OCI-LY7 (cell line): ENCODE data around the gene RNF223. TPM values are rescaled to one million over a fixed set of nuclear protein-coding genes. Genes with fewer than 3 reads are reported as not detected.

ENCODE experiments used
- BruUV-seq: library from RNA; stranded (reverse); fragments of 400-500 nt; replicated peaks from 2 replicates; lab custom pipeline; 2021; lab: Mats Ljungman, UMichigan
- CTCF ChIA-PET: fragments of 300-600 bp; sonication (Branson Sonifier 250); formaldehyde crosslinking; loops from one replicate; lab custom pipeline; 2022; ENCODE audit warnings: antibody characterized with exemption; ENCODE audit not compliant: unreplicated experiment; lab: Charles Lee
- POLR2A ChIA-PET: fragments of 300-600 bp; sonication (Branson Sonifier 250); formaldehyde crosslinking; loops from one replicate; lab custom pipeline; 2022; ENCODE audit warnings: antibody characterized with exemption; lab: Charles Lee
- DNase-seq: peaks from one replicate; pipeline ENCODE4 v3.0.0-alpha.2; 2015; ENCODE audit warnings: low spot score
- H2AFZ ChIP-seq: fragments of 200-600 bp; sonication (generic), shearing (Covaris generic); 2 replicates; pipeline ENCODE4 v1.6.1; 2014; ENCODE audit warnings: mild to moderate bottlenecking, antibody characterized with exemption, low read length, moderate library complexity
- H3K27ac ChIP-seq: fragments of 200-600 bp; sonication (generic); 2 replicates; pipeline ENCODE4 v1.5.1; 2014; ENCODE audit warnings: mixed run types, low read depth, mild to moderate bottlenecking, moderate library complexity, low read length, inconsistent platforms; ENCODE audit not compliant: poor library complexity, severe bottlenecking
- H3K36me3 ChIP-seq: fragments of 200-600 bp; sonication (generic); 2 replicates; pipeline ENCODE4 v1.6.1; 2014; ENCODE audit warnings: mild to moderate bottlenecking, antibody characterized with exemption, low read length, moderate library complexity, mixed read lengths; ENCODE audit not compliant: insufficient read depth
- H3K4me1 ChIP-seq: fragments of 200-600 bp; sonication (generic); 2 replicates; pipeline ENCODE4 v1.5.1; 2014; ENCODE audit warnings: mild to moderate bottlenecking, low read length; ENCODE audit not compliant: insufficient read depth, poor library complexity, severe bottlenecking
- H3K4me2 ChIP-seq: fragments of 200-600 bp; sonication (generic); 2 replicates; pipeline ENCODE4 v1.6.1; 2014; ENCODE audit warnings: mild to moderate bottlenecking, low read length
- H3K4me3 ChIP-seq: fragments of 200-600 bp; sonication (generic); 2 replicates; pipeline ENCODE4 v1.5.1; 2014; ENCODE audit warnings: mild to moderate bottlenecking, low read depth, low read length; ENCODE audit not compliant: poor library complexity, severe bottlenecking
- H3K79me2 ChIP-seq: fragments of 200-600 bp; sonication (generic); 2 replicates; pipeline ENCODE4 v1.6.1; 2016; ENCODE audit warnings: low read depth, mild to moderate bottlenecking, low read length, moderate library complexity, mixed read lengths; ENCODE audit not compliant: insufficient read depth
- H3K9me2 ChIP-seq: fragments of 200-600 bp; sonication (generic); 2 replicates; pipeline ENCODE4 v1.6.1; 2016; ENCODE audit warnings: mild to moderate bottlenecking, low read length, mixed read lengths; ENCODE audit not compliant: insufficient read depth
- H3K9me3 ChIP-seq: fragments of 200-600 bp; sonication (generic); 2 replicates; pipeline ENCODE4 v1.6.1; 2014; ENCODE audit warnings: mild to moderate bottlenecking, mixed run types, low read length, mixed read lengths
- H4K20me1 ChIP-seq: fragments of 200-600 bp; sonication (generic); 2 replicates; pipeline ENCODE4 v1.6.1; 2014; ENCODE audit warnings: mild to moderate bottlenecking, antibody characterized with exemption, low read length, moderate library complexity, mixed read lengths; ENCODE audit not compliant: insufficient read depth
- EZH2phosphoT487 ChIP-seq: fragments of 200-600 bp; sonication (generic); IDR thresholded peaks from 2 replicates; pipeline ENCODE4 v1.6.1; 2018; ENCODE audit warnings: low read depth, borderline replicate concordance, mild to moderate bottlenecking, mixed run types, antibody characterized with exemption, low read length, moderate library complexity, mixed read lengths
- intact Hi-C: fragments of 100-400 bp; cut with micrococcal nuclease; formaldehyde crosslinking; loops from one replicate; pipeline ENCODE4 v1.10.0; 2022; ENCODE audit not compliant: unreplicated experiment
- total RNA-seq, 2 experiments: library from RNA; depleted of rRNA in 1 of 2; stranded (reverse); fragments of >200 nt in 1 of 2; shearing (Covaris generic) in 1 of 2; gene quantifications; 2 replicates each; pipeline ENCODE4 v1.2.3, GENCODE V29; 2014 to 2022
- TF ChIP-seq, protein P1 (sequence below): fragments of 200-600 bp; sonication (generic); conservative IDR thresholded peaks from 2 replicates; pipeline ENCODE4 v1.5.1; 2014; ENCODE audit warnings: mild to moderate bottlenecking, antibody characterized with exemption, low read length, moderate library complexity, mixed read lengths

RNF223 gene
- total RNA-seq, 2 experiments from 2014 or later = not detected

GRCh38 chr1:1082239-1082775, 8.2 kb upstream of the RNF223 start:
- Histone ChIP-seq H3K4me2 (no peak overlapping the region), H3K36me3 (no peaks in the 10 kb centered on the region), H3K4me1 (no peaks in the 10 kb centered on the region), H3K9me3 (no peaks in the 10 kb centered on the region), H3K4me3 (no peak overlapping the region), H4K20me1 (no peaks in the 10 kb centered on the region), H3K9me2 (no peaks in the 10 kb centered on the region), H3K27ac (no peak overlapping the region), H2AFZ (no peak overlapping the region), H3K79me2 (no peaks in the 10 kb centered on the region)
- ChIA-PET CTCF (no interaction called here), POLR2A (interaction anchor here (0.6 kb wide), 1 partner anchor 15 kb away, joined by 3 read pairs; no protein-coding TSS in a partner anchor)
- TF ChIP-seq, protein P1, sequence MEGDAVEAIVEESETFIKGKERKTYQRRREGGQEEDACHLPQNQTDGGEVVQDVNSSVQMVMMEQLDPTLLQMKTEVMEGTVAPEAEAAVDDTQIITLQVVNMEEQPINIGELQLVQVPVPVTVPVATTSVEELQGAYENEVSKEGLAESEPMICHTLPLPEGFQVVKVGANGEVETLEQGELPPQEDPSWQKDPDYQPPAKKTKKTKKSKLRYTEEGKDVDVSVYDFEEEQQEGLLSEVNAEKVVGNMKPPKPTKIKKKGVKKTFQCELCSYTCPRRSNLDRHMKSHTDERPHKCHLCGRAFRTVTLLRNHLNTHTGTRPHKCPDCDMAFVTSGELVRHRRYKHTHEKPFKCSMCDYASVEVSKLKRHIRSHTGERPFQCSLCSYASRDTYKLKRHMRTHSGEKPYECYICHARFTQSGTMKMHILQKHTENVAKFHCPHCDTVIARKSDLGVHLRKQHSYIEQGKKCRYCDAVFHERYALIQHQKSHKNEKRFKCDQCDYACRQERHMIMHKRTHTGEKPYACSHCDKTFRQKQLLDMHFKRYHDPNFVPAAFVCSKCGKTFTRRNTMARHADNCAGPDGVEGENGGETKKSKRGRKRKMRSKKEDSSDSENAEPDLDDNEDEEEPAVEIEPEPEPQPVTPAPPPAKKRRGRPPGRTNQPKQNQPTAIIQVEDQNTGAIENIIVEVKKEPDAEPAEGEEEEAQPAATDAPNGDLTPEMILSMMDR = no peak
- no peak for TF ChIP-seq EZH2phosphoT487
- intact Hi-C loops = no loop called here
- no TSS peak for BruUV-seq
- no peak for DNase-seq

DNA sequence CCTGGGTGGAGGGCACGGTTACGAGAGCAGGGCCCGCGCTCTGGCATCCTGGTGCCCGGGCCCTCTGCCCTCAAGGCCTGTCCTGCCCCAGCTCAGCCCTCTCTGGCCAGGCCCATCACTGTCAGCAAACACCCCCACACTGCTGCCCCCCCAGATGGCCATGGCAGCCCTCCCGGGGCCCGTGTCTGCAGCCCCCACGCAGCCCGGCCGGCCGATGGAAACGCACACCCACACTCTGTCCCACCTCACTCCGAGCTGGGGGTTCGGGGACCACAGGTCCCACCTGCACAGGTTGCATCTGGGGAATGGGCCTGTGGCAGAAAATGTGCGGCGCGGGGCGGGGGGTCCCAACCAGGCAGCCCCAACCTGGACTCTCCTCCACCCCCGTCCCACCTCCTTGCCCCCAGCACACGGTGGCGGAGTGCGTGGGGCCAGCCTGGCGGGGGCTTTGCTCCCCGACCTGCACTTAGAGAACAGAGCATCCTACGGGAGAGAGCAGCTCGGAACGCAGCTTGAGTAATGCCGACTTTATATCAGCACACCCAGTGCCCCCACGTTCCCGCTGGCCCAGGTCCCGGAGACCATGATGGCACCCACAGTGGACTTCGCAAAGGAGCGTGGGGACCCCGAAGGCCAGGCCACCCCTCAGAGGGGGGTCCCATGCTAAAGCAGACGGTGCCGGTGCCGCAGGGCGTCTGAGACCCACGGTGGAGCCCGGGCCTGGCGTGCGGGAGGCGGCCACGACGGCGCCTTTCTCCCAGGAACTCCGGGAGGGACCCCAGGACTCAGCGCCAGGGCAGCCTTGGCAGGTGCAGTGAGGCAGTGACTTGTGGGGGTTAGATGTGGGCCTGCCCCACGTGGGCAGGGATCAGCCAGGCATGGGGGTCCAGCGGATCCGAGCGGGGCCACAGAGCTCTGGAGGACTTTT, 7.5 kb upstream of the RNF223 start:
- no peak overlapping the region for H3K4me3 ChIP-seq
- no peak for DNase-seq
- H3K9me2 ChIP-seq = no peaks in the 10 kb centered on the region
- no peak overlapping the region for H3K4me2 ChIP-seq
- intact Hi-C loops = no loop called here
- POLR2A ChIA-PET = interaction anchor here (0.6 kb wide), 1 partner anchor 16 kb away, joined by 3 read pairs; no protein-coding TSS in a partner anchor
- CTCF ChIA-PET = no interaction called here
- no TSS peak for BruUV-seq
- no peaks in the 10 kb centered on the region for H3K36me3 ChIP-seq
- no peaks in the 10 kb centered on the region for H3K79me2 ChIP-seq
- H3K27ac ChIP-seq = no peak overlapping the region
- no peaks in the 10 kb centered on the region for H4K20me1 ChIP-seq
- TF ChIP-seq, protein P1 = no peak
- TF ChIP-seq EZH2phosphoT487 = no peak
- H3K4me1 ChIP-seq = no peaks in the 10 kb centered on the region
- no peak overlapping the region for H2AFZ ChIP-seq
- no peaks in the 10 kb centered on the region for H3K9me3 ChIP-seq

DNA sequence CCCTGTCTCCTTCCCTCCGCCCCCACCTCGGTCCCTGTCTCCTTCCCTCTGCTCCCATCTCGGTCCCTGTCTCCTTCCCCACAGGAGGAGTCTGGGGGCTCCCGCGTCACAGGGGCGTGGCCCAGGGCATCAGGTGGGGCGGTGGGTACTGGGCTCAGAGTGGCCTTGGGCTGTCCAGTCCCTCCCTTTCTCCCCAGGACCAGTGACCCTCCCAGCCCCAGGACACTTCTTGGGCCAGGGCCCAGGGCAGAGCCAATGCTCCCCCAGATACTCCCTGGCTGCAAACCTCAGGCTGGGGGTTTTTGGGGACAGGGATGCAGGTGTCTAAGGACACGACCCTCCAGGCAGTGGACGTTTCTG, 6.8 kb upstream of the RNF223 start:
- POLR2A ChIA-PET = no interaction called here
- Histone ChIP-seq H2AFZ (no peak overlapping the region), H4K20me1 (no peaks in the 10 kb centered on the region), H3K4me1 (no peaks in the 10 kb centered on the region), H3K27ac (no peak overlapping the region), H3K79me2 (no peaks in the 10 kb centered on the region), H3K4me3 (no peak overlapping the region), H3K9me2 (no peaks in the 10 kb centered on the region), H3K4me2 (no peak overlapping the region), H3K9me3 (no peaks in the 10 kb centered on the region), H3K36me3 (no peaks in the 10 kb centered on the region)
- BruUV-seq = no TSS peak
- CTCF ChIA-PET = no interaction called here
- no peak for DNase-seq
- no peak for TF ChIP-seq EZH2phosphoT487
- TF ChIP-seq, protein P1 = no peak
- intact Hi-C loops = no loop called here
